GM18498 (cell line): ENCODE measurements around the gene SPAG17.

Source experiments
- ATAC-seq: cut with Tn5 transposase; IDR thresholded peaks from one replicate; pipeline ENCODE4 v1.9.1; 2021; ENCODE audit warnings: mild to moderate bottlenecking, moderate library complexity; ENCODE audit not compliant: unreplicated experiment

The SPAG17 gene

DNA sequence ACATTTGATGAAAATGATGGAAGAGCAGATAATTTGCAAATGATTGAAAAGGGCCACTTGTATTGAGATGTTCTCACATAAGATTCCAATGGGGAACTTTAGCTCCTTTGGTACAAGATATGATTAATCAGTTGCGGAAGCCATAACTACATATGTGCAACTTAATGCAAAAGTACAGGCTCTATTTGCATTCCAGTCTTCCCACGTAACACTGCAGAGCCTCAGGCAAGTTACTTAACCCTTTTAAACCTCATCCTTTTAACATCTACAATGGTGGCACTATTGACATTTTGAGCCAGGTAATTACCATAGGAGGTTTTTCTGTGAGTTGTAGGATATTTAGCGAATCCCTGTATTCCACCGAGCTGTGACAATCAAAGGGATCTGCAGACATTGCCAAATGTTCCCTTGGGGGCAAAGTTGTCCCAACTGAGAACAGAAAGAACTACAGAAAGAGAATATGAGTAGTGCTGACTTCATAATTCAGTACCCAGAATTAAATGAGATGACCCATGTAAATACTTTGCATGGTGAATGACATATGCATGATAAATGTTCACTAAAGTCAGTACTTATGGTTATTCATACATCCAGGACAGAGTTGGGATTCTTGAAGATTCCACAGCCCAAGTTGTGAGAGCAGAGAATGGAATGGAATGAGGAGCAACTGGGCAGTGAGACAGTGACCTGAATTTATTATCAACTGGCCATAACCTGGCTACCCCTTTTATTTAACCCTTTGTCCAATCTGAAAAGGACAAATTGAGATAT, 62.6 kb downstream of the SPAG17 start:
- no peak for ATAC-seq

DNA sequence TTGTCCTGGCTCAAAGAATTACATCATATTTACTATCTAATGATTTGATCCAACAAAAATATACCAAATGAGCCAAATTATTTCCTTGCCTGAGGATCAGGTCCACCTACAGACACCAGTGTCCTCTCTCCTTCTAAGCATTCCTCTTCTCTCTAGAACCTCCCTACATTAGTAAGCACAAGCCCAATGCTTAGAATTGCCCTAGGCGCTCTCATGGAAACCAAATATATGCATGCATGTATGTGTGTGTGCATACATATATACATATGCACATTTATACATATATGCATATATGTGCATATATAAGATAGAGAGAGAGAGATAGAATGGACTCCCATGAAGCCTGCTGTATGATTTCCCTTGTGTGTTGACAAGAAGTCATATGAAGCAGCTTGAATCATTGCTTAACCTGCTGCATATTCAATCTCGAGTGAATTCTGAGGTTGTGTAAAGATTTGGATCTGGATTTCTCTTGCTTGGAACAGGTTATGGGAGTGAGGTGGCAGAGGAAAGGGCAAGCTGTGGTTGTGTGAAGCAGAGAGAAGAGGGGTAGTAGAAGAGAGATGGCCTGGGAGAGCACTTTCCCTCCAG, 66.1 kb downstream of the SPAG17 start:
- ATAC-seq = no peak

DNA sequence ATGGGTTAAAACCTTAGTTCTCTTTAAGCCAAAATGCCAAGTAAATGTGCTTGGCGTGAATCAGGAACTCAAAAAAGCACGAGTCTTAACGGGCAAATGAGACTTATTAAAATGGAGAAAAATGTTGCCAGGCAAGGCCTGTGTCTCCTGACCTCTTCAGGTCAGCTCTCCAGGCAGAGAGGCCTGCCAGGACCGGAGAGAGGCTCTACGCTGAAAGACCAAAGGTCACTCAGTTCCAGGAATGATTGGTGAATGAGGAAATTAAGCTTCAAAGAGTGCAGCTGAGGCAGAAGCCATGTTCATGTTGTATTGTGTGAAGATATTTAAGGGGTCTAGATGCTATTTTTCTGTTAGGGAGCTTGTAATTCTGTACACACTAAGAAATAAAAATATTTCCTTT, 66.6 kb downstream of the SPAG17 start:
- no peak for ATAC-seq

DNA sequence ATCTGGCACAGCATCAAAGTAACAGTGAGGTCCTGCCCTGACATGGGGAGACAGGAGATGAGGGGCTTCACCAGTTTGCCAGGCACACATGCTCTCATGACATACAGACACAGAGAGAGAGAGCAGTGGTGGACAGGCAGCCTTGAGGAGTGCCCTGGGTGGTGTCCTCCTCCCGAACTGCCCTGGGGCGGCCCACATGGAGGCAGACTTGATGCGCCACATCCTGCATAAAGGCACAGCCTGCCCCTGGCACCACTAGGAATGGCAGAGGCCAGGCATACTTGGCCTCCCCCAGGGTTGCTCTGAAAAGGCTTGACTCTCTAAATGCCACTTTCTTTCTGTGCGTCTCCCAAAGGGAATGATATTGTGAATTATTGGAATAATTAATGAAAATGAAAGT, 67.5 kb downstream of the SPAG17 start:
- ATAC-seq = no peak

DNA sequence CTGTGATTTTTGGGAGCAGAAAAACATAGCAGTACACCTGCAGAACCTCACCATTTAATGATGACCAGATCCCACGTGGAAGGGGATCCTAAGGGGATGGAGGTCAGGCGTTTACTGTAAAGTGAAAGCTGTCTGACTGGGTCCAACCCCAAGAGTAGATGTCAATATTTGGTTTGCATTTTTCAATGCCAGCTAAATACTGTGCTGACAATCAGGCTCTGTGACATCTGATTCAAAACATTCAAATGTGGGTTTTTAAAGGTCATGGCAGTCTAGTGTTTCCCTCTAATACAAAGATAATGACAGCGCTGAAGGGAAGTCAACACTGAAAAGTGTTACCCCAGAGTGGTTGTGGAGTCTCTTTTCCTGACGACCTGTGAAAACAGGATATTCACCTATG, 68.1 kb downstream of the SPAG17 start:
- no peak for ATAC-seq

DNA sequence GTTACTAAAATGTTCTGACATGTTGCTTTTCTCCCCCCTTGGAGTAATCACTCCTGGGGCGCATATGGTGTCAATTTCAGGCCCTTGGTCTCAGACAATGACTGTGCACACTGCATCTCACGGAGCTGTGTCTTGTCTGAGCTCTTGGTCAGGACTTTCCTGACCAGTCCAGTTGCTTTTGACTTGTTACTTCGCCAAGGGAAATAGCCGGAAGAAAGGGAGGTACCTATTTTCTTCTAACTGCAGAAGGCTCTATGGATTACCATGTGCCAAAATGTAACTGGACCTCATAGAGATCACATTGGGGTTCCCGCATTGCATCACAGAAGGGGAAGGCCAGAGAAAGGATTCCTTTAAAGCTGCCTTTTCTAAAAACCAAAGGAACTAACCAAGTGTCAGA, 68.6 kb downstream of the SPAG17 start:
- no peak for ATAC-seq

DNA sequence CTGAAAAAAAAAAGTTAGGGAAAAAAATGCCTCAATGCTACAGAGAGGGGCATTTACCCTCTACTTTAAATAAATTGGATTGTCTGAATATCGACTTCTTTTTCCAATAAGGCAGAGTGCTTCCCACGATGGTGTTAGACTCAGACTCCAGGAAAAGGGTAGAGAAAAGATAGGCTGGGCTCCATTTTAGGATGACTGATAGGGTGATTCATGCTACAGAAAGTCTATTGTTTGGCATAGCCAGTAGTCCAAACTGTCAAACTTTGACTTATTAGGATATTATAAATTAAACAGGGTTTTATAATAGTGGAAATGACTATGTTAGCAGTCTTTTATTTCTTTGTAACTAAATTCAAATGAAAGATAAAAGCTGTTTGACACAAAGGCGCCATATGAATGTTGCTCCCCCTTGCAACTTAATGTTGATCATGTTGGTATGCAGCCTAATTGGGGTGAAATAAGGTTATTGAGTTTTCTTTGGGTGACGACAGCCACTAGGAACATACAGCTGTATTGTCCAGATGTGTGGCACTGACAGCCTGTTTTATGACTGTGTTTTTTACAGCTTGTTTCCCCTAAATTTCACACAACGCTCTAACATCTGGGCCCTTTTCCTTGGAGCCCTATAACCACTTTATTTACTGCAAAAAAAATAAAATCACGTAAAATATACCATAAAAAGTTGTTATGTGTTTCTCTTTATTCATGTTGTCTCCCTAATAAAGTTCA, 69.3 kb downstream of the SPAG17 start:
- no peak for ATAC-seq

DNA sequence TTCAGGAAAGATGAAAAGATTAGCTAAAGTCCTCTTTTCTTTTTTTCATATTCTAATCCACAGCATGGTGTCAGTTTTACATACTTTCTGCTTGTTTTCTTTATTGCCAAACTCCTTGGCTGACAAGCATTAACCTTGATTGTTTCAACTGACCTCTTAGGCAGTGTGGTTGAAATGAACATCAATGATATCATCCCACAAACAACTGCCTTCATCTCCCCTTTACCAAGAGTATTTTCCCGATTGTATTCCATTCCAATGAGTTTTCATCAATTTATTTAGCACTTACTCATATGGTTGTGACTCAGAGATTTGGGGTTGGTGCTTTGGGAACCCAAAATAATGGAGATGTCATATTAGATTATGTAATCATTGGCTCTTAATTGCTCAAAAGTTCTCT, 71.8 kb downstream of the SPAG17 start:
- no peak for ATAC-seq

DNA sequence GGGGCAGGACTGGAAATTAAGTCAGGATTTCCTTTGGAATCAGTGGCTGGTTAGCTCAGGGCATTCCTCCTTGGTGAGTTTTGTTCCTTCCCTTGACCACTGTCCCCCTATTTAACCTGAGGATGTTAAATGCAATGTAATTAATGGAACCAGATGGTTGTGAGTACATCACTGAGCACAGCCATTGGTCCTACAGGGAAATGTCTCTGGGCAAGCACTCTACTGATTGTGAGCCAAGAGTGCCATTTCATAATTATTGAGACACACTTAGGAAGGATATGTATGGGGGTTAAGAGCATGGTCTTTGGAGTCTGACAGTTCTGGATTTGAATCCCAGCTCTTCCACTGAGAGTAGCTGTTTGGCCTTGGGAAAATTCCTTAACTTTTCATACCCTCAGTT, 74.4 kb downstream of the SPAG17 start:
- ATAC-seq = no peak

DNA sequence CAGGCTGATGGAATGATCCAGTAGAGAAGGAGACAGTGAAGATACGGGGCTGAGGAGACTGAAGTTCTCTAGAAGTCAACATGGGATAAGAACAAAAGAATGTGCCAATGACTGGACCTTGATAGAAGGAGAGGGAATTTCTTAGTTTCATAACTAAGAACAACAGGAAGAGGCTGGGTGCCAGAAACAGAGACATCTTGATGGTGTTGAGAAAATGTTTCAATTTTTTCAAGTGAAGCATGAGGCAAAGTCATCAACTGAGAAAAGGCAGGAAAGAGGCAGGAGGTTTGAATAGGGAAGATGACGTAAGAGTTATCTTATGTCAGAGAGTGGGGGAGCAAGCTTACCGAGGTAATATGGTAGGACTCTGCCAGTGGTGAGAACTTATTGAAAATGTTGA, 80.1 kb downstream of the SPAG17 start:
- ATAC-seq = no peak

DNA sequence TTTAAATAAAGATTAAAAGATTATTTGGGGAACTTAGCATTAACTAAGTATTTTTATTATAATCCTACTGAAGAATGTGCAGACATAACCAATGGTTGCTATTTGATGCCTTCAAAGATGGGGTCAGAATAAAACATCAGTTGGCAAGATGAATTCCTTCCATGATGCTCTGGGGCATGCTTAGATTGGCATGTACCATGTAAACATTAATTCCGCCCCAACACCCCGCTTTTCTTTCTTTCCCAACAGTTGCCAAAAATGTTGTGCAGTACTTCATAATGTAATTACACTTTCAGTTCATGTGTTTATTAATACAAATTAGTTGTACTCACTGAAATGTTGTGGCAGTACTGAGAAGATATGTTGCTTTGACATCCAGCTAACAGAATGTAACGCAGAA, 82.6 kb downstream of the SPAG17 start:
- no peak for ATAC-seq

DNA sequence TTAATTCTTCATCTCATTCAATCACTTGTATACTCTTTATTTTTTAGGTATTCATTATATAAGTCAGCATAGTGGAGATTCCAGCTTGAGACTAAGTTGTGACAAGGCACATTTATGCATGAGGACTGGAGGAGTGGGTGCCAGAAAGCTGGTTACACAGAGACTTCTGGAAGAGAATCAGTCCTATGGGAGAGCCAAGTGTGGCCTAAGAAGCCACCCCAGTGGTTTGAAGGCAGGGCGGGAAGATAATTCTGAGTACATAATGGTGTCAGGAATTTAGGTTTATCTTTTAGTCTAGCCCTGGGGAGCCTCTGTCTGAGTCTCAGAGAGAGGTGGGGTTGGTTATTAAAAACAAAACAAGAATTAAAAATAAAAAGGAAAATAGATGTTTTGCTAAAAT, 83.0 kb downstream of the SPAG17 start:
- ATAC-seq = no peak

DNA sequence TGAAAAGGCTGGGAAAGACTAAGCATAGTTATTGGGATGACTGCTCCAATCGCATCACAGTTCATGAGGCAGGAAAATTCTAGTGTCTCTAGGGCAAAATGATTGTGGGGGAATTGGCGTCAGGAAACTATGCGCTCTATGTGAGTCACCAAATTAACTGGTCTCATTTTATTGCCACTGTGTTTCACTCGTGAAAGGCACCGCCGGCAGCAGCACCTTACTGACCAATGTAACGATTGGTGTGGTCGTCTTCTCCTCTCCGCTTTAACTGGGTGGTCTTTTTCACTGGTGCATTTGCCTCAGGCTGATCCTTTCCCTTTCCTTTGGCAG, 83.5 kb downstream of the SPAG17 start:
- no peak for ATAC-seq

DNA sequence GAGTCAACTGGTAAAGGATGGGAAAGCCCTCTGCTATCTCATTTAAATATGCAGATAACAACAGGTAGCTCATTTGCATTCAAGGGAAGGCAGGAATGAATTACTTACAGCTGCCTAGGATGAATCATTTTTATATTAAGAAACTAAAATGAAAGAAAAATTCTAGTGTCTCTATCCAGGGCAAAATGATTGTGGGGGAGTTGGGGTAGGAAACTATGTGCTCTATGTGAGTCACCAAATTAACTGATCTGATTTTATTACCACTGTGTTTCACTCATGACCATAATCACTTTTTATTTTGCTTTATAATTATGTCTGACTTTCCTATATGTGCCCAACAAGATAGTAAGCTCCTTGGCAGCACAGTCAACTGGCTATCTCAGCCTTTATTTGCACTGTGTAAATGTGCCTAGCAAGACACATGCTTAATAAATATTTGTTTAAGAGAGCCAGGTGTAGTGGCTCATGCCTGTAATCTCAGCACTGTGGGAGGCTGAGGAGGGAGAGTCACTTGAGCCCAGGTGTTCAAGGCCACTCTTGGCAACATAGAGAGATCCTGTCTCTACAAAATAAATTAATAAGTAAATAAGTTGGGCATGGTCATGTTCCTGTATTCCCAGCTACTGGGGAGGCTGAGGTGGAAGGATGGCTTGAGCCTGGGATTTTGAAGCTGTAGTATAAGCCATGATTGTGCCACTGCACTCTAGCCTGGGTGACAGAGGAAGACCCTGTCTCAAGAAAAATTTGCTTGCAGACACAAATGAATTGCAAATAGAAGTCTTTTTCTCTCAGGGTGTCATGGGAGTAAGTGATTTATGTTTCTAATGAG, 84.1 kb downstream of the SPAG17 start:
- ATAC-seq = no peak

DNA sequence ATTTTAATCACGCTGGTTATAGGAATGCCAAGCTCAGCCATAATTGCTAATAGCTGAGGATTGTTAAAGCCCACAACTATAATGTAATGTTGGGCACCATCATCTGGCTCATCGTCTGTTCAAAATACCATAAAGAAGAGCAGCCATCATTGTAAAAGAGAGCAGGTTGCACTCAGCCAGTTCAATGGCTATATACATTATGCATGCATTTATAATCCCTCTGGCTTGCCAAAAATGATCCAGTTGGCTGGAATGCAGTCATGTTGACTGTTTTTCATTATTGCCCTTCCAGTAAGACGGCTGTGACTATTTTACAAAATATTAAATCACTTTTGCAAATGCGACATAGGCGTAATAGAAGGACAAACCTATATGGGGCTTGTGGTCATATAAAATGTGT, 85.3 kb downstream of the SPAG17 start:
- no peak for ATAC-seq

DNA sequence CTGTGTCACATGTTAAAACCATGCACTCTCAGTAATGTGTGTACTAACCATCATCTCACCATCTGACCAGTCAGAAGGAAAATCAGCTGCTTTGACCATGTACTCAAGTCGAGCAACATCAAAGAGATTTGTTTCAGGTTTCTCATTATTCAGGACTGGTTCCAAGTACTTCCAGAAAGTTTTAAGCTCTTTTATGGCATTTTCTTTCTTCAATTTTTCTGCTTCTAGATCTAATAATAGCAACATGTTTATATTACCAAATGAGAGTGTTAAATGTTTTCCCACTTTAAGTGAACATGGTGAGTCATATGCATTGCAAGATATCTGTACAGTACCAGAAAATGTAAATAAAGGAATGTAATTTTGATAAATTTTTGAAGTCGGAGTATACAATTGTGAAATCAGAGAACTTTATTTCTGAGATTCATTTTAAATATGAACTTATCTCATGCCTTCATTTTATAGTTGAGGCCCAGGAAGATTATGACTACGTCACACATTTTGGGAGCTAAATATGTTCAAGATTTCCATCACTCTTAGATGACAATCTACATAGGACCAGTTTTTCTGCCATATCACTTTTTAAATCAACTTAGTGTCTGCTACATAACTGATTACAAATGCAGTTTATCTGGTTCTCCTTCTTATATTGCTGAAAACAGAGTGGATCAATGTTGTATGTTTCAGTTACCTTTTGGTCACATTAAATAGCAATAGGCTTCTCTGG, 87.2 kb downstream of the SPAG17 start:
- ATAC-seq = no peak

DNA sequence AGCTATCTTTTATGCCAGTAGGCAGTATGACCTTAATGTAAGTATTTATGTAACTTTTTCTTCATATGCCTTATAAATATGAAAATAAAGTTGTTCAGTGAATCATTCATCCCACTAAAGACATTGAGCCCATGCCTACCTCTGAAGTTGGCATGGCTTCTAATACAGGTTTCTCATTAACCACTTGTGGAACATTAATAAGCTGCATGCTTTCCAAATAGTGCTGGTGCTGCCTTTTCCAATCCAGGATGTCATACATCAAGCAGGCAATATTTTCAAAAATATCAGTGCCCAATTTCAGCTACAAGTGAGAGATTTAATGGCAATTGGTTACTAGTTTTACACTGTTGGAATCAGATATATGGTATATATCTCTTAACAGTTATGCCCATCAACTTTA, 92.0 kb downstream of the SPAG17 start:
- ATAC-seq = no peak

DNA sequence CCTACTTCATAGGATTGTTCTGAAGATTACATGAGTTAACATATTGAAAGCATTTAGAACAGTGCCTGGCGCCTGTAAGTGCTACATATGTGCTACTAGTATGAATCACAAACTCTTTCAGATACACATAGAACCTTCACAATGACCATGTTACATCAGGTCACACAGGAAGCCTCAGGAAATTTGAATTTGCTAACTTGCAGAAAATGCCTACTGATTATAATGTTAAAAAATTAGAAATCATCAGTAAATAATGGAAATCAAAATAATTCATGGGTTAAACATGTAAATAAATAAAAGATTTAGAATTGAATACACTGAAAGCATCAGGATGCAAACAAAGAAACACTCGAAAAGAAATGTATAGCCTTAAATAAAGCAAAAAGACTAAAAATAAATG, 94.9 kb downstream of the SPAG17 start:
- ATAC-seq = no peak

DNA sequence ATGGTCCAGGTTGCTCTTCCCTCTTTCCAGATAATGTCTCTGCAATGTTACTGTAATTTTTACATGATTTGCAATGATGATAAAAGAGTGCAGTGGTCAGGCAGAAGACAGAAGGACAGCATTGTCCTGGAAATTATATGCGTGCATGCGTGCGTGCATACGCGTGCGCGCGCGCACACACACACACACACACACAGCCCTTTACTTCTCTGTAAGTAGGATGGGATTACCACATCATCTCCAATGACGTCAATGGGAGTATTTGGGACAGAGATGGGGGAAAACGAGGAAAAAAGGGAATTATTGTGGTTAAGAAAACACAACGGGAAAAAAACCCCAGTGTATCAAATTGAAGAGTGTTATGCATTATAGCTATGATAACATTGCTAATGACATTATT, 99.7 kb downstream of the SPAG17 start:
- no peak for ATAC-seq

DNA sequence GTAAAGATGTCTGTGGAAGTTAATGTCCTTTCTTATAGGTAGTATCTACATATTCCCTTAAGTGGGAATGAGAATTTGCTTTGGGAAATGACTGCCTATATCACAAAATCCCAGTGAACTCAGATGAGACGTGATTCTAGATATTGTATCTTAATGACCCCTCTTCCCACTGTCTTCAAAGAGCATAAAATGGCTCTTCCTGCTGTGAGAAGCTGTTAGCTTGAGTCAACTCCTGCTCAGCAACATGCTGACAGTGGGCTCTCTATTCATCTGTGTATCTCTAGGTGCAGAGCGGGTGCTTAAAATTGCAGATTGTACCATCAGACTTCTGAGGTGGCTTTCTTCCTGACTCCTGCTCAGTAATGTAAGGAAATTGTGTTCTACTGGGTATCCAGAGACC, 100.6 kb downstream of the SPAG17 start:
- no peak for ATAC-seq

DNA sequence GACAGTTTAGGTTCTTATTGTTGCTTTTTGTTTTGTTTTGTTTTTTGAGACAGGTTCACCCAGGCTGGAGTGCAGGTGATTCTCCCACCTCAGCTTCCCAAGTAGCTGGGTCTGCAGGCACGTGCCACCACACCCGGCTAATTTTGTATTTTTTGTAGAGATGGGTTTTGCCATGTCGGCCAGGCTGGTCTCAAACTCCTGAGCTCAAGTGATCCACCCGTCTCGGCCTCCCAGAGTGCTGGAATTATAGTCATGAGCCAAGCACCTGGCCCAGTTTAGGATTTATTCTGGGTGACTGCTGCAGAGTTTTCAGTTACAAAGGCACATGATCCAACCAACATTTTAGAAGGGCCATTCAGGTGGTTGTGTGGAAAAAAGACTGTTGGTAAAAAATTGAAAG, 102.0 kb downstream of the SPAG17 start:
- ATAC-seq = no peak
